GM12873 (cell line): ENCODE measurements around the gene RPL14.

Experiments used
- CTCF ChIP-seq: IDR thresholded peaks from 2 replicates; pipeline ENCODE4 v1.5.1; 2012; ENCODE audit warnings: low read depth, mild to moderate bottlenecking, moderate library complexity, low read length, control low read depth; ENCODE audit not compliant: insufficient read depth; ENCODE audit errors: missing control alignments

Gene RPL14

DNA sequence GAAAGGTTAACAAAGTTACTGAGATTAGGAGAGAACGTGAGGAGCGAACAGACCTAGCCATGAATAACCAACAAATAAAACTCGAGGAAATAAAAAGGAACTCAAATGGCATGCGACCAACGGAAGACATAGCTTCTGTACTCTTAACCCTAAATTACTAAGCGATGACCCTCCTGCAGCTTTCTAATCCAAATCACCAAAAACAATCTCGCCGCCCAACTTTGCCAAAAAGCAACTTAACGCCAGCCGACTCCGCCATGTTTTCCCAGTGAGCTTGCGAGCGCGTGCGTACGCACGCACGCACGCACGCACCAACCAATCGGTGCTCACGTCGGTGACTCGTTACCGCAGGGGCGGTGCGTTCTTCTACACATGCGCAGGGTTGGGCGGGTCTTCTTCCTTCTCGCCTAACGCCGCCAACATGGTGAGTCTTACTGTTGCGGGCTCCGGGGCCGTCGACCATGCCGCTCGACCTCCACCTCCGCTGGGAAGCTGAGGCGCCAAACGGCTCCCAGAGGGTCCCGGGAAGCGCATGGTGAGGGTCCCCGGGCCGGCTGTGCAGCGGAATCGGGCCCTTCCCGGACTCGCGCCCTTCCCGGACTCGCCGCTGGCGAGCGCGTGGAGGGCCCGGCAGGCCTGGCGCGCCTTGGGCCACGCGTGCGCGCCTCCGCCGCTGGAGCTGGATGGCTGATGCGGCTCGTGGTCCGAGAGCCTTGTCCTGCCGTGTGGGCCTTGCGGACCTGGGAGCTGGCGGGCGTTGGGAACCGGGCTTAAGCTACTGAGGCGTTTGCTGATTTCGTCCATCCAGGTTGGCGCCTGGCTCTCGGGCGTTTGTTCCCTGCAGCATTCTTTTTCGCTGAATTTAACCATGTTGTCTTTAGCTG, at the start of gene RPL14:
RPL14 (plus strand) TSS at position 400 of the 884 bp plus-strand sequence; CDS start at position 533, 133 bp downstream.
- no peak for TF ChIP-seq CTCF

DNA sequence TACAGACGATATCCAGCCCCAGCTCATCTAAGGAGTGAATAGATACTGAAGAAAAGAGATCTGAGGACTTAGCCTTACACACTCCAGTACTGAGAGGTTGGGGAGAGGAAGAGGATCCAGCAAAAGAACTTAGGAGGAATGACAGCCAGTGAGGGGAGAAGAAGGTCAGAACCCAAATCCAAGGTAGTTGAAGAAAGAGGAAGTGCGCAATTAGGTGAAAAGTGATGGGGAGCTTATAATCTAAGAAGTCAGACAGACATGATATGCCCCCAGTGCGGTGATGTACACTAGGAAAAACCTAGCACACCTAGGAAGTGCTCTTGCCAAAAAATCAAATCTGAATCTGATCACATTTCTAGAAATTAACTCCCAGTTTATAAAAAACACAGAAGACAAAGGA, 49.5 kb upstream of the RPL14 start:
- no peak for TF ChIP-seq CTCF

DNA sequence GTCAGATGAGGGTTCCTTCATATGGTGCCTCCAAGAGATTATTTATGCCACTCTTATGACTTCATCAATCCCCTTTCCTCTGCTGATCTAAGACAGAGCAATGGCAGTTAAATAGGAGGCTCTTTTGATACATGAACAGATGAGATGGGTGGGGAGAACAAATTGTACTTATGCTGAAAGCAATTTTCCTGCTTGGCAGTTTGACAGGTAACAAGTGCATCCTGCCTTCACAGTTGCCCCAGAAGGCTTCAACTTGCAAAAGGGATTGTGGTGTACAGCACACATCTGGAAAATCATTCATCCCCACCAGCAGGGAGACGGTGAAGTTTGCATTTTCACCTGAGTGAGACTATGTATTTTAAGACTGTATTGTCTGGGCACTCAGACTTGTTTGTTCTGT, 42.9 kb upstream of the RPL14 start:
- TF ChIP-seq CTCF = no peak

DNA sequence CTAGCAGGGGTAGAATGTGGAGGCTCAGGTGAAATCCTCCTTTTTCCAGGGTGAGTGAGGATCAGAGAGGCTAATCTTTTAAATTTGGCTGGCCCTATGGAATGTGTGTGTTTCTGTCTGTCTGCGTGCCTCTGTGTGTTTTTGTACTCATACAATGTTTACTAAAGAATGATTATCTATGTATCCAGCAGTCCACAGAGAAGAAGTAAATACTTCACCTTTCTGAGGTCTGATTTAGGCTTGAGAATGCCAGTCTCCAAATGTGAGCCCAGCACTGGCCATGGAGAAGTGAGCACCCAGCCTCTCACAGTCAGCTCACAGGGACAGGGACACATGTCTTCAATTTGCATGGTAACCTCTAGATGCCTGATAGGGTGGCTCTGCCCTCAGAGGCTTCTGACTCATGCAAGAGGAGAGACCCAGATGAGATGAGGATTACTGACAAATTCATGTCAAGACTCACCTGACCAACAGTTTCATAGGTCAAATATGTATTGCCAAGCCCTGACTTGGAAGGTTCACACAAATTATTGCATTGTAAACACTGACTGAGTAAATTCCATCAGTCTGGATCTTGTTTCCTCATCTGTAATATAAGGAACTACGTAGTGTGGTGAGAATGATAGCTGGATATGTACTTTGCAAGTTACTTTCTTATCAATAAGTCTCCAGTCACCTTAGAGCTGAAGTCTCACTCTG, 39.1 kb upstream of the RPL14 start:
- TF ChIP-seq CTCF = no peak

DNA sequence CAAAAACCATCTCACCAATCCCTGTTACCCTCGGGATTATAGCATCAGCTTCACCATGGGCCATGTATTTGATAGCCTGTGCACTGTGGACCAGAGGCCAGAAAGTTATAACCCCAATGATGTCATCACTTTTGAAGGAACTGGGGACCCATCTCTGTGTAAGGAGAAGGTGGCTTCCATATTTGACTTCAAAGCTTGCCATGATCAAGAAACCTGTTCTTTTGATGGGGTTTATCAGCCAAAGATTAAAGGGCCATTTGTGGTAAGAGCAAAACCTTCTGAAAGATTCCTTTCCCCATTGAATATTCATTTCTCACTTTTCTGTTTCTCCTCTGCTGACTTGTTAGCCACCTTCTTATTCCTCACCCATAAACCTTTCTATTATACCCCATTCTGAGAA, 34.3 kb upstream of the RPL14 start:
- TF ChIP-seq CTCF = no peak

- no peak for TF ChIP-seq CTCF
These were observed 30.0 kb upstream of the RPL14 start for GRCh38 chr3:40427045-40427669.

- no peak for TF ChIP-seq CTCF
These were observed 24.3 kb upstream of the RPL14 start for GRCh38 chr3:40432793-40433192.
